ENCODE results near the gene KLF7. TPM values are rescaled to one million over a fixed set of nuclear protein-coding genes. Genes with fewer than 3 reads are reported as not detected.
A peak's percentile ranks its signal among the peaks of the same experiment; 100 is the strongest.

The KLF7 gene
- total and polyA plus RNA-seq, 2 donors (not counting 1 experiment from before 2014, with no cell fraction given): 12.9 to 21.0 TPM

GRCh38 chr2:207093234-207093633 lies 72.5 kb downstream of the KLF7 start:
- no peak for TF ChIP-seq EZH2 (IDR thresholded peaks at IDR 0.05; ENCODE audit: low read length, missing control alignments)
- TF ChIP-seq, protein P1, sequence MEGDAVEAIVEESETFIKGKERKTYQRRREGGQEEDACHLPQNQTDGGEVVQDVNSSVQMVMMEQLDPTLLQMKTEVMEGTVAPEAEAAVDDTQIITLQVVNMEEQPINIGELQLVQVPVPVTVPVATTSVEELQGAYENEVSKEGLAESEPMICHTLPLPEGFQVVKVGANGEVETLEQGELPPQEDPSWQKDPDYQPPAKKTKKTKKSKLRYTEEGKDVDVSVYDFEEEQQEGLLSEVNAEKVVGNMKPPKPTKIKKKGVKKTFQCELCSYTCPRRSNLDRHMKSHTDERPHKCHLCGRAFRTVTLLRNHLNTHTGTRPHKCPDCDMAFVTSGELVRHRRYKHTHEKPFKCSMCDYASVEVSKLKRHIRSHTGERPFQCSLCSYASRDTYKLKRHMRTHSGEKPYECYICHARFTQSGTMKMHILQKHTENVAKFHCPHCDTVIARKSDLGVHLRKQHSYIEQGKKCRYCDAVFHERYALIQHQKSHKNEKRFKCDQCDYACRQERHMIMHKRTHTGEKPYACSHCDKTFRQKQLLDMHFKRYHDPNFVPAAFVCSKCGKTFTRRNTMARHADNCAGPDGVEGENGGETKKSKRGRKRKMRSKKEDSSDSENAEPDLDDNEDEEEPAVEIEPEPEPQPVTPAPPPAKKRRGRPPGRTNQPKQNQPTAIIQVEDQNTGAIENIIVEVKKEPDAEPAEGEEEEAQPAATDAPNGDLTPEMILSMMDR (conservative IDR thresholded peaks at IDR 0.05 in 1 of 2, IDR thresholded peaks at IDR 0.05 in 1 of 2; ENCODE audit: low read depth in 1 of 2, low read length in 2 of 2): no peak
- no peaks in the 10 kb centered on the region for H3K9me3 ChIP-seq (ENCODE audit: control insufficient read depth, insufficient read depth, low read depth, low read length)
- no peak overlapping the region for H3K4me3 ChIP-seq (replicated peaks in 1 of 4; ENCODE audit: control extremely low read depth in 1 of 4, insufficient read depth in 1 of 4, low read depth in 3 of 4, low read length in 4 of 4)
- no peaks in the 10 kb centered on the region for H4K20me1 ChIP-seq (ENCODE audit: control insufficient read depth, extremely low read depth, insufficient read depth, low read length)
- peaks cover under 1% of the 10 kb centered on the region for H3K36me3 ChIP-seq (ENCODE audit: control insufficient read depth, insufficient read depth, low read length)
- DNase-seq (ENCODE audit: low read depth in 2 of 2): no peak
- H3K79me2 ChIP-seq (ENCODE audit: control insufficient read depth, insufficient read depth, low read length): peaks cover 17% of the 10 kb centered on the region
- H3K27me3 ChIP-seq (ENCODE audit: control insufficient read depth, insufficient read depth, low read length): no peaks in the 10 kb centered on the region
- H3K4me1 ChIP-seq (ENCODE audit: control insufficient read depth, extremely low read depth, insufficient read depth, low read length): no peaks in the 10 kb centered on the region
- no peak overlapping the region for H3K9ac ChIP-seq (ENCODE audit: insufficient read depth, low read length)
- H3K4me2 ChIP-seq (ENCODE audit: extremely low read depth, insufficient read depth, low read length): no peak overlapping the region
- H2AFZ ChIP-seq (ENCODE audit: low read length): no peak overlapping the region
- H3K27ac ChIP-seq (ENCODE audit: insufficient read depth, low read length): no peak overlapping the region

DNA sequence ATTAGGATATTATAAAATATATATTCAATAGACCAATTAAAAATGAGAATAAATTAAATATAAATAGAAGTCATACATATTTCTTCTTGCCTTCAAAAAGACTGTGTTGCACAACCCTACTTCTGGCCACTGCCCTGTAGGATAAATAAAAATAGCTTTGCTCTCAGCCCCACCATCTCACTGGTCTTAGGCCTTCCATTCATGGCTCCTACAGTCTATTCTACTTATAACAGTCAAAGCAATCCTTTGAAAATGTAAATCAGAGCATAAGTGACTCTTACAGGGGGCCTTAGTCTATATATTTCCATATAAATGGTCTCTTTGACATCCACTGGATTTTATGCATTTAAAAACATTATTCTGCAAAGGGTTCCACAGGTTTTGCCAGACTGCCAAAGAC lies 72.9 kb downstream of the KLF7 start:
- Histone ChIP-seq H3K9me3 (ENCODE audit: control insufficient read depth, insufficient read depth, low read depth, low read length) (no peaks in the 10 kb centered on the region), H3K27me3 (ENCODE audit: control insufficient read depth, insufficient read depth, low read length) (no peaks in the 10 kb centered on the region), H3K27ac (ENCODE audit: insufficient read depth, low read length) (no peak overlapping the region), H4K20me1 (ENCODE audit: control insufficient read depth, extremely low read depth, insufficient read depth, low read length) (no peaks in the 10 kb centered on the region), H3K4me3 (replicated peaks in 1 of 4; ENCODE audit: control extremely low read depth in 1 of 4, insufficient read depth in 1 of 4, low read depth in 3 of 4, low read length in 4 of 4) (no peak overlapping the region), H3K36me3 (ENCODE audit: control insufficient read depth, insufficient read depth, low read length) (peaks cover 2% of the 10 kb centered on the region), H3K4me1 (ENCODE audit: control insufficient read depth, extremely low read depth, insufficient read depth, low read length) (no peaks in the 10 kb centered on the region), H2AFZ (ENCODE audit: low read length) (no peak overlapping the region), H3K4me2 (ENCODE audit: extremely low read depth, insufficient read depth, low read length) (no peak overlapping the region), H3K9ac (ENCODE audit: insufficient read depth, low read length) (no peak overlapping the region), H3K79me2 (ENCODE audit: control insufficient read depth, insufficient read depth, low read length) (peaks cover 18% of the 10 kb centered on the region)
- no peak for TF ChIP-seq EZH2 (IDR thresholded peaks at IDR 0.05; ENCODE audit: low read length, missing control alignments)
- TF ChIP-seq, protein P1 (conservative IDR thresholded peaks at IDR 0.05 in 1 of 2, IDR thresholded peaks at IDR 0.05 in 1 of 2; ENCODE audit: low read depth in 1 of 2, low read length in 2 of 2): no peak
- DNase-seq (ENCODE audit: low read depth in 2 of 2): peak in 1 of 2 donors; percentile 35

DNA sequence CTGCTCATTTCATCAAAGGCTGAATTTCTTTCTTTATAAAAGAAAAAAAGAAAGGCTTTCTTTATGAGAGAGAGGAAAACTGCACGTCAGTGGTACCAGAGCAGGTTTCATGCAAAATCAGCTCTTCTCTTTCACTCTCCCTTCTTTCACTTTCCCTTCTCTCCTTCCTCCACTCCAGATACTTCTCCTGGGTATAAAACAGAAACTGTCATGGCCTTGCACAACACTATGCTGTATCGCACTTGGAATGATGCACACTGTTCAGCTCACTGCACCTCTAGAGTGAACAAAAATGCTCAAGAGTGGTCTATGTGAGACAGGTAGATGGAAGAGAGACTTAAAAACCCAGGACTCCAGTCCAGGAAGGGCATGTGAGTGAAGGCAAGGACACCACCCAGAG lies 73.8 kb downstream of the KLF7 start:
- Histone ChIP-seq H3K79me2 (ENCODE audit: control insufficient read depth, insufficient read depth, low read length) (peaks cover 16% of the 10 kb centered on the region), H3K9ac (ENCODE audit: insufficient read depth, low read length) (no peak overlapping the region), H4K20me1 (ENCODE audit: control insufficient read depth, extremely low read depth, insufficient read depth, low read length) (no peaks in the 10 kb centered on the region), H3K4me3 (replicated peaks in 1 of 4; ENCODE audit: control extremely low read depth in 1 of 4, insufficient read depth in 1 of 4, low read depth in 3 of 4, low read length in 4 of 4) (no peak overlapping the region), H3K9me3 (ENCODE audit: control insufficient read depth, insufficient read depth, low read depth, low read length) (no peaks in the 10 kb centered on the region), H2AFZ (ENCODE audit: low read length) (no peak overlapping the region), H3K27ac (ENCODE audit: insufficient read depth, low read length) (no peak overlapping the region), H3K4me1 (ENCODE audit: control insufficient read depth, extremely low read depth, insufficient read depth, low read length) (no peaks in the 10 kb centered on the region), H3K27me3 (ENCODE audit: control insufficient read depth, insufficient read depth, low read length) (no peaks in the 10 kb centered on the region), H3K36me3 (ENCODE audit: control insufficient read depth, insufficient read depth, low read length) (peaks cover 4% of the 10 kb centered on the region), H3K4me2 (ENCODE audit: extremely low read depth, insufficient read depth, low read length) (no peak overlapping the region)
- TF ChIP-seq, protein P1 (conservative IDR thresholded peaks at IDR 0.05 in 1 of 2, IDR thresholded peaks at IDR 0.05 in 1 of 2; ENCODE audit: low read depth in 1 of 2, low read length in 2 of 2): no peak
- TF ChIP-seq EZH2 (IDR thresholded peaks at IDR 0.05; ENCODE audit: low read length, missing control alignments): no peak
- no peak for DNase-seq (ENCODE audit: low read depth in 2 of 2)

All from fibroblast of lung (primary cell).